MV-4-11 (cell line): ENCODE measurements around the gene HHIP.
"Not testable (repeated sequence)": the region's sequence is repeated elsewhere in the genome, so short reads cannot be mapped to it uniquely, and the experiment has no call there.

Experiments
- DNase-seq: peaks from one replicate; lab custom pipeline; 2025; lab: John Stamatoyannopoulos, UW

HHIP gene

DNA sequence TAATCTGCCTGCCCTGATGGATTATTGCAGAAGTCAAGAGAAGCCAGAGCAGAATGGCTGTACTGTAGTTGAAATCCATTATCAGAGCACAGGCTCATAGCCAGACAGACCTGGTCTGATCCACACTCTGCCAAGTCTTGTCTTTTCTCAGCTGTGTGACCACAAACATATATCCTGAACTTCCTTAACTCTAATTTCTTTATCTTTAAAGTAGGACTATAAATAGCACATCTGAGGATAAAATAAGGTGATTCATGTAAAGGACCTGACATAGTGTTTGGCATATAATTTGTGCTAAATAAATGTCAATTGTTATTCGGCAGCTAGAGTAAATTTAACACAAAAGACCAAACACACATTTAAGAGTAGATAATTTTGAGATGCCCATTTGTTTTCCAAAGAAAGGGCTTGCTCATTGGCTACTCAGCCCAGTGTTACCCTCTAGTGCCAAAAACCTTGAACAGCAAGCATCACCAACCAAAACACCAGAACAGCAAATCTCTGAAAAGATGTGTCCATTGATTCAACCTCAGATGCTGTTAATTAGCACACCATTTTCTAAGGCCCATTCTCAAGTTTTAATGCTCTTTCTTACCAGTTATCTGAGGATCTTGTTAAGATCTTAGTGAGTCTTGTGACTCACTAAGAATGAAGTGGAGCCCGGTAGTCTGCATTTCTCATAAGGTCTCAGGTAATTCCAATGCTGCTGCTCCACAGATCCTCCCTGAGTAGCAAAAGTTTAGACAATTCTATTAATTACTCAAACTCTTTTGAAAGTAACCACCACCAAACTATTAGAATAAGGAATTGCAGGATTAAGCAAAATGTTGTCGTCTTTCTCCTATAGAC lies 108.8 kb downstream of the HHIP start:
- DNase-seq: no peak

GRCh38 chr4:144757969-144758368 lies 112.0 kb downstream of the HHIP start:
- DNase-seq: no peak

GRCh38 chr4:144768809-144769208 lies 122.9 kb downstream of the HHIP start:
- DNase-seq: not testable (repeated sequence)

GRCh38 chr4:144778364-144778763 lies 132.4 kb downstream of the HHIP start:
- no peak for DNase-seq

DNA sequence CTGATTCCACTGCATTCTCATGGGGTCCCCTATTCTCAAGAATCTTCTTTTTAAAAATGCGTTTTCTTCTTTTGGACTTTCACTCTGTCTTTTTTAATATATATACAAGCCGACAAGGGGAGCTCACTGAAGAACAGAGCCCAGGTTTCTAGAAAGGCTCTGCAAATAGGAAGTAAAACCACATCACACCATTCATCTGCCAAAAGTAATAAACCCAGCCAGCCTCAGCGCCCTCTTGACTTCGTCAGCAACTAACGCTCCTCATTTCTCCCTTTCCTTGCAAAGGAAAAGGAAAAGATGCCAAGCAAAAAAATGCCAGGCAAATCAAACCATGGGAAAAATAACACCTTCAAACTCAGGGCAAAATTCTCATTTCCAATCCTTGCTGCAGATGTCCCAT lies 136.4 kb downstream of the HHIP start:
- DNase-seq: no peak

- DNase-seq: no peak
Measured at GRCh38 chr4:144785961-144786360, 140.0 kb downstream of the HHIP start.

DNA sequence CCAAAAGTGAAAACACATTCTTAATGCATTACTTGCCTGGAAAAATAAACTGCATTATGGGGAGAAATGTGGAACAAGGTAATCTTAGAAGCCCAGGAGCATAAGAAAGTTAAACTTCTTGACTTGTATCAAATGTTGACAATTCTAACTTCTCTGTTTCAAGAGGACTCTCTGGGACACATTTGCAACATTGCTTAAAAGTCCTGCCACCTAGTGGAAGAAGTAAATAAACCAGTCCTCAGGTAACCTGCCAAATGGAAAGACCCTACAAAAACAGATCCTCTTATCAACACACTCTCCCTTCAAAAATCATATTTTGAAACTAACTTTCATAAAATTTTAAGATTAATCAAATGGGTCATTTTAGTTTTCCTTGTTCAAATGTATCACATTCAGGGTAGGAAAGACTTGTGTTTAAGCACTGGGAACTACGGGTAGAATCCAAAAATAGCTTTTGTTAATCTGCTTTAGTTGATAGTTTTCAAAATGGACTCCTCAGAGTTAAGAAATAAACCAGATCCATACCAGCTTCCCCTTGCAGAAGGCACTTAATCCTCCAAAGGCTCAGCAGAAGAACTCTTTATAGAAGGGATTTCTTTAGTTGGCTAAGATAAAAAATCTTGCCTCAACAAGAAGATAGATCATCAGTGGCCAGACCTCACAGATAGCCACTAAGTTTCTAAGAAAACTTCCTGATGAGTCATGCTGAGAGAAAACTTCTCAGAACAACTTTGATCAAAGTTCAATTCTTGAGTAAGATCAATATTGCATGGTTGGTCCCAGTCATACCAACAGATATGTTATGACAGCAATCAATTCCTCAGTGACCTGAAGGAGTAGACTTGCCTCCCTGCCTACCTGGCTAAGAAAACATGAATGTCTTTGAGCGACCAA lies 141.7 kb downstream of the HHIP start:
- DNase-seq: peak; percentile 32

DNA sequence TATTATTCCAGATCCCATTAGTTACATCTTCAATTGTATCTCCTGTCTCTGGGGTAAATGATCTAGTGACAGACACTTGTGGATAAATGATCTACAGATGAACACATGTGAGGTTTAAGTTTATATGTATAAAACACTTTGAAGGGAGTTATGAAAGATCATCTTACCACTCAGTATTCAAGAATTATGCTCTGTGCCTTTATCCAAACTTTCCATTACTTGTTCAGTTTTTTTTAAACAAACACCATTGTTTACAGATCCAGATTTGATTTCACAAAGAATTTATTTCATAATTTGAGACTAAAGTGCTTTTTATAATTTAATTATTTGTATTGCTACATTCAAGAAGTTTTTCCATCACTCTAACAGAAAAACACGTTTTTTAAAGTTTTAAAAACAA lies 142.5 kb downstream of the HHIP start:
- no peak for DNase-seq

GRCh38 chr4:144791933-144792332 lies 146.0 kb downstream of the HHIP start:
- DNase-seq: not testable (repeated sequence)
